Measurements from ENCODE around the gene FAM185A. TPM values are rescaled to one million over a fixed set of nuclear protein-coding genes. Genes with fewer than 3 reads are reported as not detected.
"Not testable (repeated sequence)": the region's sequence is repeated elsewhere in the genome, so short reads cannot be mapped to it uniquely, and the experiment has no call there.

The FAM185A gene
- total RNA-seq, 1 donor from 2014 or later = 8.7 TPM

DNA sequence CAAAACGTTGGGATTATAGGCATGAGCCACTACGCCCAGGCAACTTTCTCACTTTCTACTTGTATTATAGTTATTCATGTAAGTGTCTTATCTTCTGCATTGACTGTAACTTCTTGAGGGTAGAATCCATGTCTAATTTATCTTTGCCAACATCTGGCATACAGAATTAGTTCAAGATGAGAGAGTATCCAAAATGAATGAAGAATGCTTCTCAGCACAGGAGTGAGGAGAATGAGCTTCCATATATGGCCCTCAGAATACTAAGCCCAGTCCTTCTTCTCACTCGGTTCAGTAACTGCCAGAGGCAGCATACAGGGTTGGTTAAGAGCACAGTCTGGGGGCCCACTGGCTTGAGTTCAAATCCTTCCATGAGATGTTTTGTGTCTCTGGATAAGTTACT lies 89.0 kb downstream of the FAM185A start:
- no peak for DNase-seq (ENCODE audit: extremely low spot score, unreplicated experiment)
- peaks cover 37% of the 10 kb centered on the region for H3K4me1 Mint-ChIP-seq (ENCODE audit: unreplicated experiment)
- H3K36me3 Mint-ChIP-seq = peaks cover 7% of the 10 kb centered on the region
- H3K27me3 Mint-ChIP-seq = no peaks in the 10 kb centered on the region
- no peak overlapping the region for H3K4me3 Mint-ChIP-seq
- H3K27ac Mint-ChIP-seq = no peak overlapping the region
- no peak for TF ChIP-seq CTCF (conservative IDR thresholded peaks at IDR 0.05)
- H3K9me3 Mint-ChIP-seq = peaks cover 9% of the 10 kb centered on the region

GRCh38 chr7:102838572-102839101 lies 89.8 kb downstream of the FAM185A start:
- not testable (repeated sequence) for H3K27ac Mint-ChIP-seq; H3K27me3 Mint-ChIP-seq; H3K36me3 Mint-ChIP-seq; DNase-seq (ENCODE audit: extremely low spot score, unreplicated experiment); H3K4me3 Mint-ChIP-seq; H3K9me3 Mint-ChIP-seq
- H3K4me1 Mint-ChIP-seq (ENCODE audit: unreplicated experiment) = peaks cover 34% of the 10 kb centered on the region

DNA sequence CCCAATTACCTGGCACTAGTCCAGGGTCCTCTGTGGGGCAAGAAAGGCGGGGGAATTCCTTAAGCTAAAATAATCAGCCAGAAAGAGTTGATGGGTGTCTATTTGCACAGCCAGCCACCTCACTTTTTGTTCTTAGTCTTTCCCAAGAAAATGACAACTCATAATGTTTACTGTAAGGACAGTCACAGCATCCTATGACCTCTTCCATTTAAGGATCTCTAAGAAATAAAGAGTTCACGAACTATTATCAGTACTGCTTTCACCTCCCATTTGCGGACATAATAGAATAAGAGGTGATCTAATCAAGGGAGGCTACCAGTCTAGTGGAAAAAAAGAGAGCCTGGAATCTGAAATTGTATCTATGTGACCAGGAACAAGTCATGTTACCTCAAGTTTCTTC lies 91.6 kb downstream of the FAM185A start:
- Mint-ChIP-seq H3K27ac (no peak overlapping the region), H3K27me3 (no peaks in the 10 kb centered on the region), H3K4me3 (no peak overlapping the region), H3K4me1 (ENCODE audit: unreplicated experiment) (peaks cover 29% of the 10 kb centered on the region), H3K36me3 (peaks cover 7% of the 10 kb centered on the region), H3K9me3 (peaks cover 9% of the 10 kb centered on the region)
- DNase-seq (ENCODE audit: extremely low spot score, unreplicated experiment) = no peak
- no peak for TF ChIP-seq CTCF (conservative IDR thresholded peaks at IDR 0.05)

DNA sequence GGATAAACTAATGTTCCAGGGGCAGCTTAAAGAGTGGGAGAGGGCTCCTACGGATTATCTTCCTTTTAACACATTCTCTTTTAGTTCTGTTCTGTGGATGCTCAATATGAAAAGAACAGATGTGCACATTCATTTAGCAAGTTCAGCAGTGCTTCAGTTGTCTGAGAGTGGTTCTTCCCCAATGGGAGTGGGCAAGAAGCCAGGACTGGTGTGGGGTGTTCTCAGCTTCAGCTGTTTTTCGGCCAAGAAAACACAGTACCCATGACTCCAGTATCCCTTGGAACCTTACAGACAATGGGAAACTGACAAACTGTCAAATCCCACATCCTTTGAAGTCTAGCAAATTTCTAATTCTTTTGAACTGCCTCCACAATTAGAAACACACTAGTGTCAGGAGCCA lies 92.5 kb downstream of the FAM185A start:
- Mint-ChIP-seq H3K27ac (no peak overlapping the region), H3K9me3 (peaks cover 8% of the 10 kb centered on the region), H3K36me3 (peaks cover 6% of the 10 kb centered on the region), H3K4me1 (ENCODE audit: unreplicated experiment) (peaks cover 28% of the 10 kb centered on the region), H3K4me3 (no peak overlapping the region), H3K27me3 (no peaks in the 10 kb centered on the region)
- no peak for DNase-seq (ENCODE audit: extremely low spot score, unreplicated experiment)
- TF ChIP-seq CTCF (conservative IDR thresholded peaks at IDR 0.05) = no peak

- peaks cover 5% of the 10 kb centered on the region for H3K9me3 Mint-ChIP-seq
- no peak for TF ChIP-seq CTCF (conservative IDR thresholded peaks at IDR 0.05)
- no peaks in the 10 kb centered on the region for H3K36me3 Mint-ChIP-seq
- H3K4me1 Mint-ChIP-seq (ENCODE audit: unreplicated experiment) = peaks cover 21% of the 10 kb centered on the region
- no peaks in the 10 kb centered on the region for H3K27me3 Mint-ChIP-seq
- no peak overlapping the region for H3K27ac Mint-ChIP-seq
- DNase-seq (ENCODE audit: extremely low spot score, unreplicated experiment) = no peak
- no peak overlapping the region for H3K4me3 Mint-ChIP-seq
These were observed 93.5 kb downstream of the FAM185A start for GRCh38 chr7:102842284-102842683.

GRCh38 chr7:102843850-102844249 lies 95.1 kb downstream of the FAM185A start:
- Mint-ChIP-seq H3K9me3 (peaks cover 5% of the 10 kb centered on the region), H3K4me1 (ENCODE audit: unreplicated experiment) (peaks cover 14% of the 10 kb centered on the region), H3K4me3 (no peak overlapping the region), H3K27ac (no peak overlapping the region), H3K27me3 (no peaks in the 10 kb centered on the region), H3K36me3 (no peaks in the 10 kb centered on the region)
- no peak for DNase-seq (ENCODE audit: extremely low spot score, unreplicated experiment)
- TF ChIP-seq CTCF (conservative IDR thresholded peaks at IDR 0.05) = no peak

Measured in type B pancreatic cell (in vitro differentiated cells).